GM12801 (cell line): ENCODE measurements around the gene DDX39B.

Experiments
- CTCF ChIP-seq: IDR thresholded peaks from one replicate; pipeline ENCODE4 v1.5.1; 2011; ENCODE audit warnings: control low read depth; ENCODE audit not compliant: insufficient read length; ENCODE audit errors: extremely low read depth

DDX39B gene

GRCh38 chr6:31541658-31542521 lies at the start of gene DDX39B:
TSS of gene DDX39B (minus strand) at chr6:31542003. CDS start at chr6:31540532, 1,471 bp downstream.
- TF ChIP-seq CTCF, result no peak

GRCh38 chr6:31588871-31589650 lies 47.3 kb upstream of the DDX39B start:
- TF ChIP-seq CTCF, result no peak

GRCh38 chr6:31587791-31588777 lies 46.3 kb upstream of the DDX39B start:
- TF ChIP-seq CTCF, result no peak

- no peak for TF ChIP-seq CTCF
These were observed 44.9 kb upstream of the DDX39B start for GRCh38 chr6:31586599-31587281.

- no peak for TF ChIP-seq CTCF
These were observed 44.2 kb upstream of the DDX39B start, which contains the start of gene LST1 for GRCh38 chr6:31586008-31586407. TSS of gene LST1 (plus strand) at chr6:31586277. CDS start at chr6:31587300, 1,023 bp downstream.

- TF ChIP-seq CTCF, result no peak
These were observed 43.7 kb upstream of the DDX39B start for GRCh38 chr6:31585491-31585890.
